Aorta (tissue), 5 donors: ENCODE data around the gene FAM240B. TPM values are rescaled to one million over a fixed set of nuclear protein-coding genes. Genes with fewer than 3 reads are reported as not detected.

Experiments used
- ATAC-seq: fragments of 200-7000 bp; cut with Tn5 transposase; one replicate; pipeline ENCODE4 v1.9.1; 2022; ENCODE audit warnings: moderate library complexity; ENCODE audit not compliant: low FRiP score
- DNase-seq, 2 donors: peaks; one replicate each; pipeline ENCODE4 v3.0.0-alpha.2; 2020
- H3K27ac ChIP-seq, 2 donors: one replicate each; pipeline ENCODE4 v1.5.1; 2013; ENCODE audit warnings: low read length in 2 of 2, mild to moderate bottlenecking in 2 of 2, moderate library complexity in 2 of 2, control low read depth in 1 of 2, inconsistent platforms in 1 of 2, low read depth in 1 of 2
- H3K27me3 ChIP-seq, 2 donors: one replicate each; pipeline ENCODE4 v1.6.1; 2013; ENCODE audit warnings: control low read depth in 1 of 2, low read length in 1 of 2, mild to moderate bottlenecking in 1 of 2, moderate library complexity in 1 of 2; ENCODE audit not compliant: insufficient read depth in 2 of 2, control insufficient read depth in 1 of 2
- H3K36me3 ChIP-seq, 2 donors: one replicate each; pipeline ENCODE4 v1.6.1; 2013; ENCODE audit warnings: control low read depth in 1 of 2, low read length in 1 of 2, mild to moderate bottlenecking in 1 of 2; ENCODE audit not compliant: insufficient read depth in 2 of 2, control insufficient read depth in 1 of 2
- H3K4me1 ChIP-seq, 2 donors: one replicate each; pipeline ENCODE4 v1.6.1; 2013; ENCODE audit warnings: low read length in 2 of 2, control low read depth in 1 of 2, mild to moderate bottlenecking in 1 of 2, moderate library complexity in 1 of 2; ENCODE audit not compliant: insufficient read depth in 2 of 2, control insufficient read depth in 1 of 2
- H3K4me3 ChIP-seq, 2 donors: one replicate each; pipeline ENCODE4 v1.5.1; 2013; ENCODE audit warnings: low read length in 2 of 2, control low read depth in 1 of 2, mild to moderate bottlenecking in 1 of 2
- H3K9me3 ChIP-seq: one replicate; pipeline ENCODE4 v1.6.1; 2013; ENCODE audit warnings: mild to moderate bottlenecking, low read length; ENCODE audit not compliant: control insufficient read depth
- WGBS, 2 donors: extraction: QIAGEN DNeasy Blood & Tissue Kit; methylation state at CpG; one replicate each; pipeline ENCODE4 v1.1.7; 2013; 5-methylcytosine and 5-hydroxymethylcytosine counted together
- intact Hi-C, 2 donors: fragments of 100-400 bp; cut with DNase I; formaldehyde crosslinking; loops; one replicate each; pipeline versions ENCODE4 v1.14.2 to v1.15.0; 2022
- polyA plus RNA-seq, 2 donors: library from polyadenylated mRNA; stranded (reverse); fragments of 200-250 nt; gene quantifications; one replicate each; pipeline ENCODE4 v1.2.3, GENCODE V29; 2013
- total RNA-seq, 2 donors: library from RNA; stranded (reverse); fragmentation: NEBNext Ultra II Directional; extraction: Animal tissue kit (Norgen Biotek cat#: 25700); gene quantifications; one replicate each; pipeline ENCODE4 v1.2.1, GENCODE V29; 2021
- donor health status: healthy with polysubstance abuse.
- donor health status: Bipolar disorder and iron deficiency.
- donor health status: DM: no; HTN: no; CAD: no.
- donor health status: DM: no; HTN: no; CAD: no.
- donor health status: DM: yes; HTN: yes; CAD: no.

FAM240B gene
- total and polyA plus RNA-seq, 4 donors = not detected

DNA sequence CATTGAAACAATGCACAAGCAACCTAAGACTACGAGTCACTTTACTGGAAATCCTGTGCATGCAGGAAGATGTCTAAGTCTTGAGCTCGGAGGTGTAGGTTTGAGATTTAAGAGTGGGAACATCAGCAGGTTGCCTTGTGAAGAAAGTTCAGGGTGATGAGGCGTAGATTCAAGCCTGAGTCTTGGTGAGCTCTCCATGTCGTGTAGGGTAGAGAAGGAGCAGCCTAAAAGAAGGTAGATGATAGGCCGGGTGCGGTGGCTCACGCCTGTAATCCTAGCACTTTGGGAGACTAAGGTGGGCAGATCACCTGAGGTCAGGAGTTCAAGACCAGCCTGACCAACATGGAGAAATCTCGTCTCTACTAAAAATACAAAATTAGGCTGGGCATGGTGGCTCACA lies 69.4 kb downstream of the FAM240B start:
- Histone ChIP-seq H3K4me1 (no peaks in the 10 kb centered on the region), H3K27ac (no peak overlapping the region), H3K4me3 (no peak overlapping the region), H3K36me3 (no peaks in the 10 kb centered on the region), H3K27me3 (no peaks in the 10 kb centered on the region), H3K9me3 (no peaks in the 10 kb centered on the region)
- DNase-seq = no peak
- 92 to 96% methylated on average over 8 of the region's 8 CpGs for WGBS, 2 donors
- intact Hi-C loops = no loop called here
- ATAC-seq = no peak

DNA sequence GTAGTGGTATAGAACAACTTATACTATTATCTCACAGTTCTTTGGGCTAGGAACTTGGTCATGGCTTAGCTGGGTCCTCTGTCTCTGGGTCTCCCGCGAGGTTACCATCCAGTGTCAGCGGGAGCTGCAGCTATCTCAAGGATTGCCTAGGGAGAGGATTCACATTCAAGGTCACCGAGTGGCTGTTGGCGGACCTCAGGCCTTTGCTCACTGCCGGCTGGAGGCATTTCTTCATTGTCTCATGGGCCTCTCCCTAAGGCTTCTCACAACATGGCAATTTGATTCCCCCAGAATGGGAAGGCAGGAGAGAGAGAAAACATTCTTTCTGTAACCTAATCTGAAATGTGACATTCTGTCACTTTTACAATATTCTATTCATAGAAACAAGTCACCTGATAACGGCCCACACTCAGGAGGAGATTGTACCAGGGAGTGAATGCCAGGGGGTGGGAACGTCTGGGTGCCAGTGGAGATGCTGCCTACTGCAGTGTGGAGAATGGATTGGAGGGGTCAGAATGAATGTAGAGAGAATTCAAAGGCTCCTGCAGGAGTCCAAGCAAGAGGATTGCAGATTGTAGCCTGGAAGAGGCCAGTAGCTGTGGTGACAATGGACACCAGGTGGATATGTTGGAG lies 70.1 kb downstream of the FAM240B start:
- intact Hi-C loops = no loop called here
- Histone ChIP-seq H3K27ac (no peak overlapping the region), H3K4me1 (no peaks in the 10 kb centered on the region), H3K9me3 (no peaks in the 10 kb centered on the region), H3K4me3 (no peak overlapping the region), H3K36me3 (no peaks in the 10 kb centered on the region), H3K27me3 (no peaks in the 10 kb centered on the region)
- no peak for ATAC-seq
- no peak for DNase-seq
- WGBS, 2 donors = 69 to 70% methylated on average over 8 of the region's 8 CpGs

- Histone ChIP-seq H3K27ac (no peak overlapping the region), H3K27me3 (no peaks in the 10 kb centered on the region), H3K9me3 (no peaks in the 10 kb centered on the region), H3K36me3 (no peaks in the 10 kb centered on the region), H3K4me1 (no peaks in the 10 kb centered on the region), H3K4me3 (no peak overlapping the region)
- WGBS, 2 donors = 23 to 36% methylated on average over 2 of the region's 2 CpGs
- ATAC-seq (no peak), DNase-seq (no peak)
- intact Hi-C loops = no loop called here
Measured at GRCh38 chr9:38644601-38645000, 75.3 kb downstream of the FAM240B start.

Other genes with a start within 250 kb of the FAM240B start
- gene ANKRD18A, start 99.5 kb downstream of the FAM240B start, total RNA-seq = under 1 TPM; 0.06 to 0.18 TPM
- not detected for gene ANKRD18A, start 99.5 kb downstream of the FAM240B start, polyA plus RNA-seq